Stomach (tissue), 4 donors: ENCODE measurements around the gene CKMT2.

ENCODE experiments used
- POLR2A ChIP-seq, 4 donors: fragments of 450-650 bp; IDR thresholded peaks; one replicate each; pipeline ENCODE4 v1.6.1; 2016; ENCODE audit warnings: antibody characterized with exemption in 4 of 4, control low read depth in 2 of 4, mild to moderate bottlenecking in 1 of 4, moderate library complexity in 1 of 4
- POLR2AphosphoS5 ChIP-seq, 3 donors: sonication (generic); formaldehyde crosslinking; IDR thresholded peaks; one replicate each; pipeline ENCODE4 v1.6.1; 2016; ENCODE audit warnings: antibody characterized with exemption in 3 of 3
- TF ChIP-seq, protein P1 (sequence below), 7 experiments: fragments of 450-650 bp in 4 of 7; fragments of 200-600 bp in 3 of 7; sonication (generic) in 3 of 7; IDR thresholded peaks; one replicate each; pipeline ENCODE4 v1.5.1; 2016 to 2019; ENCODE audit warnings: antibody characterized with exemption in 7 of 7, control low read depth in 2 of 7, mild to moderate bottlenecking in 1 of 7

DNA sequence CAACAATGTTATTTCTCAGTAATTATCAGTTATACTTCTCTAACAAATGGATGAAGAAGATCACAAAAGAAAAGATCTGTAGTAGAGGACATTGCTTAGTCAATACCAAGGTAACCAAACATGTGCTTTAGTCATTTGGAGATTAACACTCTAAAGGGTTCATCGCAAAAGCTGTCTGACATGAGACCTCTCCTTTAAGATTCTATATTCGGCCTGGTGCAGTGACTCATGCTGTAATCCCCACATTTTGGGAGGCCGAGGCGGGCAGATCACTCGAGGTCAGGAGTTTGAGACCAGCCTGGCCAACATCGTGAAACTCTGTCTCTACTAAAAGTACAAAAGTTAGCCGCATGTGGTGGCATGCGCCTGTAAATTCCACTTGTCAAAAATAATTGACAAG, 18.3 kb upstream of the CKMT2 start:
- no peak for TF ChIP-seq POLR2A (IDR thresholded peaks at IDR 0.05)
- TF ChIP-seq, protein P1, sequence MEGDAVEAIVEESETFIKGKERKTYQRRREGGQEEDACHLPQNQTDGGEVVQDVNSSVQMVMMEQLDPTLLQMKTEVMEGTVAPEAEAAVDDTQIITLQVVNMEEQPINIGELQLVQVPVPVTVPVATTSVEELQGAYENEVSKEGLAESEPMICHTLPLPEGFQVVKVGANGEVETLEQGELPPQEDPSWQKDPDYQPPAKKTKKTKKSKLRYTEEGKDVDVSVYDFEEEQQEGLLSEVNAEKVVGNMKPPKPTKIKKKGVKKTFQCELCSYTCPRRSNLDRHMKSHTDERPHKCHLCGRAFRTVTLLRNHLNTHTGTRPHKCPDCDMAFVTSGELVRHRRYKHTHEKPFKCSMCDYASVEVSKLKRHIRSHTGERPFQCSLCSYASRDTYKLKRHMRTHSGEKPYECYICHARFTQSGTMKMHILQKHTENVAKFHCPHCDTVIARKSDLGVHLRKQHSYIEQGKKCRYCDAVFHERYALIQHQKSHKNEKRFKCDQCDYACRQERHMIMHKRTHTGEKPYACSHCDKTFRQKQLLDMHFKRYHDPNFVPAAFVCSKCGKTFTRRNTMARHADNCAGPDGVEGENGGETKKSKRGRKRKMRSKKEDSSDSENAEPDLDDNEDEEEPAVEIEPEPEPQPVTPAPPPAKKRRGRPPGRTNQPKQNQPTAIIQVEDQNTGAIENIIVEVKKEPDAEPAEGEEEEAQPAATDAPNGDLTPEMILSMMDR (IDR thresholded peaks at IDR 0.05): no peak
- no peak for TF ChIP-seq POLR2AphosphoS5 (IDR thresholded peaks at IDR 0.05)
